Transverse colon (tissue), 4 donors: Measurements from ENCODE around the gene CNOT10. TPM values are rescaled to one million over a fixed set of nuclear protein-coding genes. Genes with fewer than 3 reads are reported as not detected.
"Not testable (repeated sequence)": the region's sequence is repeated elsewhere in the genome, so short reads cannot be mapped to it uniquely, and the experiment has no call there.

Source experiments
- DNase-seq: peaks from one replicate; pipeline ENCODE4 v3.0.0-alpha.2; 2019
- H3K27ac ChIP-seq, 4 donors: fragments of 200-600 bp; sonication (generic); 2 replicates each; pipeline ENCODE4 v1.5.1; 2016 to 2018; ENCODE audit warnings: inconsistent platforms in 4 of 4
- H3K27me3 ChIP-seq: fragments of 200-600 bp; sonication (generic); 2 replicates; pipeline ENCODE4 v1.5.1; 2017; ENCODE audit warnings: inconsistent platforms
- H3K36me3 ChIP-seq, 4 donors: fragments of 200-600 bp; sonication (generic); 2 replicates each; pipeline ENCODE4 v1.5.1; 2017 to 2019; ENCODE audit warnings: inconsistent platforms in 4 of 4
- H3K4me1 ChIP-seq, 4 donors: fragments of 200-600 bp; sonication (generic); 2 replicates each; pipeline ENCODE4 v1.5.1; 2017 to 2020; ENCODE audit warnings: inconsistent platforms in 4 of 4
- H3K4me3 ChIP-seq, 4 donors: fragments of 200-600 bp; sonication (generic); 1 replicate in 1 of 4; 2 replicates in 3 of 4; pipeline versions ENCODE4 v1.5.1 to v1.6.1; 2017 to 2019; ENCODE audit warnings: inconsistent platforms in 4 of 4
- H3K9me3 ChIP-seq, 2 donors: fragments of 200-600 bp; sonication (generic); 2 replicates each; pipeline ENCODE4 v1.5.1; 2017 to 2019; ENCODE audit warnings: inconsistent platforms in 2 of 2
- EP300 ChIP-seq: sonication (generic); formaldehyde crosslinking; IDR thresholded peaks from one replicate; pipeline ENCODE4 v1.6.1; 2017; ENCODE audit warnings: antibody characterized with exemption, low read depth
- POLR2A ChIP-seq: fragments of 450-650 bp; IDR thresholded peaks from one replicate; pipeline ENCODE4 v1.6.1; 2016; ENCODE audit warnings: antibody characterized with exemption, mild to moderate bottlenecking, moderate library complexity
- POLR2AphosphoS5 ChIP-seq, 3 donors: sonication (generic); formaldehyde crosslinking; IDR thresholded peaks; one replicate each; pipeline ENCODE4 v1.6.1; 2016; ENCODE audit warnings: antibody characterized with exemption in 3 of 3
- WGBS, 2 donors: methylation state at CpG; one replicate each; pipeline ENCODE4 v1.1.5; 2018; ENCODE audit warnings: low coverage in 1 of 2; 5-methylcytosine and 5-hydroxymethylcytosine counted together
- in situ Hi-C, 4 donors: fragments of 200-750 bp; cut with MboI; loops; one replicate each; pipeline versions ENCODE4 v1.15.0 to v1.15.1; 2017; ENCODE audit warnings: low sequenced_read_pairs in 3 of 4, low pct_ligation_motif_present in 1 of 4, low pct_unique_long_range_greater_than_20kb in 1 of 4
- intact Hi-C: fragments of 100-400 bp; cut with DNase I; formaldehyde crosslinking; loops from one replicate; pipeline ENCODE4 v1.15.1; 2023; ENCODE audit warnings: low total_unique reads
- total RNA-seq, 4 donors: library from RNA; depleted of rRNA; stranded (reverse); fragments of >200 nt; gene quantifications; one replicate each; pipeline ENCODE4 v1.1.0, GENCODE V29; 2016
- TF ChIP-seq, protein P1 (sequence below), 5 experiments: fragments of 200-600 bp in 3 of 5; fragments of 450-650 bp in 2 of 5; sonication (generic) in 3 of 5; IDR thresholded peaks; 1 replicate in 2 of 5; 2 replicates in 3 of 5; pipeline ENCODE4 v1.5.1; 2016 to 2017; ENCODE audit warnings: antibody characterized with exemption in 5 of 5, inconsistent platforms in 3 of 5, mild to moderate bottlenecking in 2 of 5, moderate library complexity in 1 of 5

Gene CNOT10
- total RNA-seq, 4 donors from 2014 or later, result 13.8 to 34.6 (median 25.2) TPM

DNA sequence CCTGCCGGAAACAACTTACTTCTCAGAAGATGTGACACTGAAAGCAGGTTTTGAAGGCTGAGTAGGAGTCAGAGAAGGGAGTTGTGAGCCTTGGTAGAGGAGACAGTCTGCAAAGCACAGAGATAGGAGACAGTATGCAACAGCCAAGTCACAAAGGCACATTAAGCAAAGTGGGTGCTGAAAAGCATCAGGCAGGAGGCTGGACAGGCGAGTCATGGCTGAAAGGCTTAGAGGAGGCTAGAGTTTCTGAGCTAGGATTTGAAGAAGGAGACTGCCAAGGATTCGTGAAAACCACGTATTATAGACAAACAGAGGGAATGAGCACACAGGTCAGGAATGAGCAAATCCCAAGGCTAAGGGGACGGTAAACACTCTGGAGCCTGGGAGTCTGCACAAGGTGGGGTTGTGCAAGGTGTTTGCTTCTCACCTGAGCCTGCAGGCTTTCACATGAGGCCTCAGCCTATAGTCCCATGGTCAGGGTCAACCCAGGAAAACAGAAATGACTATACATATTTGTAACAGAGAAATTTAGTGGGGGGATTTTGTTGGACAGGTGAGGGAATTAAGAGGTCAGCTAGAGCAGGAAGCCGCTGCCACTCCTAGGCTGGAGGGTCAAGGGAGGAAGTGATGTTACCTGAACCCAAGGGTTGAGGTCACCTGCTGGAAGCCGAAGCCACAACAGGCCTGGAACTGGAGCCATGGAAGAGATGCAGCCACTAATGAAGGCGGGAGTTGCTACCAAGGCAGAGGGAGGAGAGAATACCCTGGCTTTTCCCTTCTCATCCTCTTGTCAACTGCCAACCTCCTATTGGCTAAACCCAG is 109.7 kb downstream of the CNOT10 start:
- TF ChIP-seq EP300, result no peak
- TF ChIP-seq POLR2AphosphoS5 (IDR thresholded peaks at IDR 0.05), result no peak
- TF ChIP-seq POLR2A, result no peak
- Histone ChIP-seq H3K4me3 (no peak overlapping the region), H3K4me1 (no peaks in the 10 kb centered on the region), H3K9me3 (no peaks in the 10 kb centered on the region), H3K27me3 (no peaks in the 10 kb centered on the region), H3K27ac (no peak overlapping the region), H3K36me3 (no peaks in the 10 kb centered on the region)
- 82 to 84% methylated on average over 7 to 8 of the region's 8 CpGs for WGBS, 2 donors
- intact Hi-C loops (no loop called here), in situ Hi-C loops (no loop called here)
- DNase-seq, result no peak

DNA sequence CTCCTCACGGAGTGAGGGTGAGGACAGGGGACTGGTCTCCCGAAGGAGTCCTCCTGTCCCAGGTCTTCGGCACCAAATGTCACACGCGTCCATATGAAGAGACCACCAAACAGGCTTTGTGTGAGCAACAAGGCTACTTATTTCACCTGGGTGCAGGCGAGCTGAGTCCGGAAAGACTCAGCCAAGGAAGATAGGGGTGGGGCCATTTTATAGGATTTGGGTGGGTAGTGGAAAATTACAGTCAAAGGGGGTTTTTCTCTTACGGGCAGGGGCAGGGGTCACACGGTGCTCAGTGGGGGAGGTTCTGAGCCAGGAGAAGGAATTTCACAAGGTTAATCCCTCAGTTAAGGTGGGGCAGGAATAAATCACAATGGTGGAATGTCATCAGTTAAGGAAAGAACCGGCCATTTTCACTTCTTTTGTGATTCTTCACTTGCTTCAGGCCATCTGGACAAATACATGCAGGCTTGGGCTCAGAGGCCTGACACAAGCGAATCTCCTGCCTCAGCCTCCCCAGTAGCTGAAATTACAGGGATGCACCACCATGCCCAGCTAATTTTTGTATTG is 111.5 kb downstream of the CNOT10 start:
- H3K4me3 ChIP-seq, H3K27me3 ChIP-seq, H3K36me3 ChIP-seq, intact Hi-C loops, in situ Hi-C loops, H3K27ac ChIP-seq, H3K4me1 ChIP-seq, H3K9me3 ChIP-seq, DNase-seq: not testable (repeated sequence)
- WGBS, 2 donors, result 75 to 84% methylated on average over 4 to 11 of the region's 11 CpGs

DNA sequence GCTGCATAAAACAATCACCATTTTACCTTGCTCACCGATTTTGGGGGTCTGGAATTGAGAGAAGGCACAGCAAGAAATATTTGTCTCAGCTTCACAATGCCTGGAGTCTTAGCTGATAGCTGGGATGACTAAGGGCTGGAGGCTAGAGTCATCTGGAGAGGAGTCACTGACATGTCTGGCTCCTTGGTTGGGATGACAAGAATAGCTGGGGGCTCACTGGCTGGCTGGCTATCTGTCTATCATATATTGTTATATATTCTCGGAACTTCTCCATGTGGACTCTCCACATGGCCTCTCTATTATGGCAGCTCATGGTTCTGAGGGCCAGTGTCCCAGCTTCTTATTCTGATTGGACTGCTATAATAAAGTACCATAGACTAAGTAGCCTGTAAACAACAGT is 112.8 kb downstream of the CNOT10 start:
- intact Hi-C loops, result no loop called here
- DNase-seq, result no peak
- TF ChIP-seq POLR2AphosphoS5 (IDR thresholded peaks at IDR 0.05) (no peak), EP300 (no peak), POLR2A (no peak)
- TF ChIP-seq, protein P1, sequence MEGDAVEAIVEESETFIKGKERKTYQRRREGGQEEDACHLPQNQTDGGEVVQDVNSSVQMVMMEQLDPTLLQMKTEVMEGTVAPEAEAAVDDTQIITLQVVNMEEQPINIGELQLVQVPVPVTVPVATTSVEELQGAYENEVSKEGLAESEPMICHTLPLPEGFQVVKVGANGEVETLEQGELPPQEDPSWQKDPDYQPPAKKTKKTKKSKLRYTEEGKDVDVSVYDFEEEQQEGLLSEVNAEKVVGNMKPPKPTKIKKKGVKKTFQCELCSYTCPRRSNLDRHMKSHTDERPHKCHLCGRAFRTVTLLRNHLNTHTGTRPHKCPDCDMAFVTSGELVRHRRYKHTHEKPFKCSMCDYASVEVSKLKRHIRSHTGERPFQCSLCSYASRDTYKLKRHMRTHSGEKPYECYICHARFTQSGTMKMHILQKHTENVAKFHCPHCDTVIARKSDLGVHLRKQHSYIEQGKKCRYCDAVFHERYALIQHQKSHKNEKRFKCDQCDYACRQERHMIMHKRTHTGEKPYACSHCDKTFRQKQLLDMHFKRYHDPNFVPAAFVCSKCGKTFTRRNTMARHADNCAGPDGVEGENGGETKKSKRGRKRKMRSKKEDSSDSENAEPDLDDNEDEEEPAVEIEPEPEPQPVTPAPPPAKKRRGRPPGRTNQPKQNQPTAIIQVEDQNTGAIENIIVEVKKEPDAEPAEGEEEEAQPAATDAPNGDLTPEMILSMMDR (IDR thresholded peaks at IDR 0.05), result no peak
- in situ Hi-C loops, result no loop called here
- H3K27ac ChIP-seq, result no peak overlapping the region
- H3K4me3 ChIP-seq, result no peak overlapping the region
- H3K9me3 ChIP-seq, result no peaks in the 10 kb centered on the region
- H3K36me3 ChIP-seq, result no peaks in the 10 kb centered on the region
- H3K4me1 ChIP-seq, result no peaks in the 10 kb centered on the region
- H3K27me3 ChIP-seq, result no peaks in the 10 kb centered on the region
- 87% methylated on average over 2 of the region's 2 CpGs; no CpG with 5 or more reads in 1 of the 2 donors for WGBS, 2 donors

DNA sequence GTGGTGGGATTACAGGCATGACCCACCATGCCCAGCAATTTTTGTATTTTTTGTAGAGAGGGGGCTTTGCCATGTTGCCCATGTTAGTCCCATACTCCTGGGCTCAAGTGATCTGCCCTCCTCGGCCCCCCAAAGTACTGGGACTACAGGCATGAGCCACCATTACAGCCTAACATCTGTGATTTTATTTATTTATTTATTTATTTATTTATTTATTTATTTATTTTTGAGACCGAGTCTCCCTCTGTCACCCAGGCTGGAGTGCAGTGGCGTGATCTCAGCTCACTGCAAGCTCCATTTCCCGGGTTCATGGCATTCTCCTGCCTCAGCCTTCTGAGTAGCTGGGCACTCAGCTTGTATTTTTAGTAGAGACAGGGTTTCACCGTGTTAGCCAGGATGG is 116.5 kb downstream of the CNOT10 start:
- 73 to 89% methylated on average over 3 to 5 of the region's 5 CpGs for WGBS, 2 donors
- H3K27me3 ChIP-seq, H3K9me3 ChIP-seq, H3K4me3 ChIP-seq, in situ Hi-C loops, H3K4me1 ChIP-seq, DNase-seq, H3K27ac ChIP-seq, intact Hi-C loops, H3K36me3 ChIP-seq: not testable (repeated sequence)

DNA sequence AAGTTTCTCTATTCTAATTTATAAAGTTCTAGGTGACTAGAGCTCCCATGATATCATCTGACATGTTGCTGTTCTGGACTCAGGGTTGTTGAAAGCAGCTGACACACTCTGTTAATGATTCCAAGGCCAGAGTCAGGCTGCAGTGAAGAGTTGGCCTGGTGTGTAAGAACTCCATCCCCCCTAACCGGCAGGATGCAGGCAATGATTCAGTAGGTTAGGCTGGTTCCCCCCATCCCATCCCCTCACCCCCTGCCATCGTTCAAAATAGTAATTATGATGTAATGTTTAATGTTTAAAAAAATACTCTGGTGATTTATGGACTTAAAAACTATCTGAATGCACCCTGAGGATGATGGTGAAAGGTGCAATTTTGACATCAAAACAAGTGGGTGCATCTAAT is 128.2 kb downstream of the CNOT10 start:
- H3K9me3 ChIP-seq, result no peaks in the 10 kb centered on the region
- H3K27me3 ChIP-seq, result peaks cover 36% of the 10 kb centered on the region
- H3K4me1 ChIP-seq, result peaks cover 4 to 24% (median 19%) of the 10 kb centered on the region in 4 donors
- H3K4me3 ChIP-seq, result no peak overlapping the region
- in situ Hi-C loops, result no loop called here
- no peaks in the 10 kb centered on the region for H3K36me3 ChIP-seq
- 25% methylated on average over 2 of the region's 2 CpGs for WGBS, 2 donors
- TF ChIP-seq POLR2AphosphoS5 (IDR thresholded peaks at IDR 0.05), result no peak
- TF ChIP-seq, protein P1 (IDR thresholded peaks at IDR 0.05), result no peak
- TF ChIP-seq POLR2A, result no peak
- no peak for TF ChIP-seq EP300
- intact Hi-C loops, result no loop called here
- no peak overlapping the region for H3K27ac ChIP-seq
- DNase-seq, result no peak
